Panc1 (cell line): ENCODE results near the gene LPP. TPM values are rescaled to one million over a fixed set of nuclear protein-coding genes. Genes with fewer than 3 reads are reported as not detected.

Experiments used
- ATAC-seq: fragments of 200-7000 bp; cut with Tn5 transposase; 2 replicates; pipeline ENCODE4 v1.9.1; 2020; ENCODE audit warnings: mild to moderate bottlenecking, moderate library complexity
- BruUV-seq: library from RNA; stranded (reverse); fragments of 400-500 nt; replicated peaks from 2 replicates; lab custom pipeline; 2021; lab: Mats Ljungman, UMichigan
- CTCF ChIA-PET: fragments of 300-600 bp; sonication (Branson Sonifier 250); formaldehyde crosslinking; loops from one replicate; lab custom pipeline; 2022; ENCODE audit warnings: antibody characterized with exemption; lab: Charles Lee
- POLR2A ChIA-PET: fragments of 300-600 bp; sonication (Branson Sonifier 250); formaldehyde crosslinking; loops from one replicate; lab custom pipeline; 2022; ENCODE audit warnings: antibody characterized with exemption; lab: Charles Lee
- DNase-seq: peaks from one replicate; pipeline ENCODE4 v3.0.0-alpha.2; 2010; ENCODE audit warnings: low read depth, low spot score
- H3K27ac ChIP-seq: 2 replicates; pipeline ENCODE4 v1.5.1; 2011; ENCODE audit warnings: mild to moderate bottlenecking, low read length, inconsistent platforms
- H3K27me3 ChIP-seq: fragments of 200-500 bp; sonication (Bioruptor generic); 2 replicates; pipeline ENCODE4 v1.6.0; 2014; ENCODE audit warnings: low read length, inconsistent platforms; ENCODE audit not compliant: control insufficient read depth, insufficient read depth
- H3K36me3 ChIP-seq: fragments of 200-500 bp; sonication (Bioruptor generic); 2 replicates; pipeline ENCODE4 v1.5.1; 2014; ENCODE audit warnings: inconsistent platforms, mild to moderate bottlenecking, low read length, moderate library complexity; ENCODE audit not compliant: control insufficient read depth, insufficient read depth
- H3K4me1 ChIP-seq: 2 replicates; pipeline ENCODE4 v1.5.1; 2011; ENCODE audit warnings: inconsistent platforms, mild to moderate bottlenecking, low read length, moderate library complexity; ENCODE audit not compliant: control insufficient read depth, insufficient read depth
- H3K4me3 ChIP-seq, 2 experiments: 2 replicates each; pipeline ENCODE4 v1.5.1; 2011 to 2012; ENCODE audit warnings: low read depth in 2 of 2, low read length in 2 of 2, mild to moderate bottlenecking in 2 of 2, inconsistent platforms in 1 of 2, moderate library complexity in 1 of 2
- H3K9me3 ChIP-seq: fragments of 200-500 bp; sonication (Bioruptor generic); 2 replicates; pipeline ENCODE4 v1.5.1; 2014; ENCODE audit warnings: low read depth, mild to moderate bottlenecking, inconsistent platforms, low read length, moderate library complexity; ENCODE audit not compliant: control insufficient read depth, insufficient read depth
- POLR2AphosphoS5 ChIP-seq: IDR thresholded peaks from 2 replicates; pipeline ENCODE4 v1.6.1; 2012; ENCODE audit warnings: mild to moderate bottlenecking, low read depth, low read length, moderate library complexity
- SIN3A ChIP-seq: IDR thresholded peaks from 2 replicates; pipeline ENCODE4 v1.6.1; 2012; ENCODE audit warnings: low read depth, mild to moderate bottlenecking, low read length, moderate library complexity, borderline replicate concordance; ENCODE audit not compliant: insufficient read depth
- TCF7L2 ChIP-seq: IDR thresholded peaks from 2 replicates; pipeline ENCODE4 v1.6.1; 2011; ENCODE audit warnings: mild to moderate bottlenecking, low read depth, low read length, inconsistent platforms
- in situ Hi-C: cut with HindIII; loops from 2 replicates; pipeline ENCODE4 v1.10.0; 2016; ENCODE audit warnings: low sequenced_read_pairs, low pct_unique_long_range_greater_than_20kb
- intact Hi-C: fragments of 100-400 bp; cut with micrococcal nuclease; formaldehyde crosslinking; loops from one replicate; pipeline ENCODE4 v1.10.0; 2022; ENCODE audit not compliant: unreplicated experiment
- total RNA-seq: library from RNA; stranded (reverse); gene quantifications from one replicate; pipeline ENCODE4 v1.2.1, GENCODE V29; 2021; ENCODE audit not compliant: unreplicated experiment
- TF ChIP-seq, protein P1 (sequence below): fragments of 450-650 bp; IDR thresholded peaks from 2 replicates; pipeline ENCODE4 v1.5.1; 2017; ENCODE audit warnings: mild to moderate bottlenecking
- TF ChIP-seq, protein P2 (sequence below), 2 experiments: IDR thresholded peaks; 2 replicates each; pipeline ENCODE4 v1.6.1; 2011 to 2012; ENCODE audit warnings: low read depth in 2 of 2, control low read depth in 1 of 2, low read length in 1 of 2, mild to moderate bottlenecking in 1 of 2, moderate library complexity in 1 of 2; ENCODE audit not compliant: insufficient read depth in 1 of 2

The LPP gene
- total RNA-seq, 1 experiment from 2014 or later = 90.0 TPM

DNA sequence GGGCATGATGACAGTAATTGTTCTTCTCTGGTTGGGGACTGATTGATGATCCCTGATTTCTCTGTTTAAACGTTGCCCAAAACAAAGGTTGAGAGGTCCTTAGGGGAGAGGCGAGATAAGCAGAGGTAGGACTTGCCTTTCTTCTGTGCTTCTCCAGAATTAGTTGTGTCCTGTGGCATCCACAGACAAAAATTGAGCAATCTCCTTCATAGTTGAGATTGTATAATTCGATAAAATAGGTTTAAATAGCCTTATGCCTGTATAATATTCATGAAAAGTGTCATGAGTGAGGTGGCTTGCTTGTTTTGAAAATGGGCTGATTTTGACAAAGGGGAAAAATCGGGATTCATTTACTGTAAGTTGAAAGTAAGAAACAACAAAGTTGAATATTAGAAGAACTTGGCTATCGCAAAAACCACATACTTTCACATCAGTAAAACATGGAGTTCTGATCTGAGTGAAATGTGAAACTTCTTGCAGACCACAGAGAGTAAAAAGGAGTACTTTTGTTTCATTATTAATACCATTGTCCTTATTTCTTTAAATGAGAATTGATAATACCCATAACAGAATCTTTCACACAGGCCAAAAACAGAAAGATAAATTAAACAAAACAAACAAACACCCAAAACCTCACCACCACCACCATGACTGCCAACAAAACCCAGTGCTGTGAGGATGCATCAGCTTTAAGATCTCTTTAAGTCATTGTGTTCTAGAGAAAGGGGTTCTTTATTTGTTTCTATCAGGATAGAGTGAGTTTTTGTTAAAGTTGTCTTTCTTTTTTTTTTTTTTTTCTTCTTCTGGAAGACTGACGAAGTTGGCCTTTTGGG lies 155.7 kb downstream of the LPP start:
- ChIA-PET POLR2A (no interaction called here), CTCF (interaction anchor here (0.7 kb wide), 1 partner anchor 396 kb away, joined by 10 read pairs; no protein-coding TSS in a partner anchor)
- intact Hi-C loops (no loop called here), in situ Hi-C loops (no loop called here)
- no peaks in the 10 kb centered on the region for H3K36me3 ChIP-seq
- DNase-seq = no peak
- H3K27me3 ChIP-seq = no peaks in the 10 kb centered on the region
- TF ChIP-seq POLR2AphosphoS5 (no peak), TCF7L2 (no peak), SIN3A (no peak)
- TF ChIP-seq, protein P1, sequence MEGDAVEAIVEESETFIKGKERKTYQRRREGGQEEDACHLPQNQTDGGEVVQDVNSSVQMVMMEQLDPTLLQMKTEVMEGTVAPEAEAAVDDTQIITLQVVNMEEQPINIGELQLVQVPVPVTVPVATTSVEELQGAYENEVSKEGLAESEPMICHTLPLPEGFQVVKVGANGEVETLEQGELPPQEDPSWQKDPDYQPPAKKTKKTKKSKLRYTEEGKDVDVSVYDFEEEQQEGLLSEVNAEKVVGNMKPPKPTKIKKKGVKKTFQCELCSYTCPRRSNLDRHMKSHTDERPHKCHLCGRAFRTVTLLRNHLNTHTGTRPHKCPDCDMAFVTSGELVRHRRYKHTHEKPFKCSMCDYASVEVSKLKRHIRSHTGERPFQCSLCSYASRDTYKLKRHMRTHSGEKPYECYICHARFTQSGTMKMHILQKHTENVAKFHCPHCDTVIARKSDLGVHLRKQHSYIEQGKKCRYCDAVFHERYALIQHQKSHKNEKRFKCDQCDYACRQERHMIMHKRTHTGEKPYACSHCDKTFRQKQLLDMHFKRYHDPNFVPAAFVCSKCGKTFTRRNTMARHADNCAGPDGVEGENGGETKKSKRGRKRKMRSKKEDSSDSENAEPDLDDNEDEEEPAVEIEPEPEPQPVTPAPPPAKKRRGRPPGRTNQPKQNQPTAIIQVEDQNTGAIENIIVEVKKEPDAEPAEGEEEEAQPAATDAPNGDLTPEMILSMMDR = no peak
- TF ChIP-seq, protein P2, sequence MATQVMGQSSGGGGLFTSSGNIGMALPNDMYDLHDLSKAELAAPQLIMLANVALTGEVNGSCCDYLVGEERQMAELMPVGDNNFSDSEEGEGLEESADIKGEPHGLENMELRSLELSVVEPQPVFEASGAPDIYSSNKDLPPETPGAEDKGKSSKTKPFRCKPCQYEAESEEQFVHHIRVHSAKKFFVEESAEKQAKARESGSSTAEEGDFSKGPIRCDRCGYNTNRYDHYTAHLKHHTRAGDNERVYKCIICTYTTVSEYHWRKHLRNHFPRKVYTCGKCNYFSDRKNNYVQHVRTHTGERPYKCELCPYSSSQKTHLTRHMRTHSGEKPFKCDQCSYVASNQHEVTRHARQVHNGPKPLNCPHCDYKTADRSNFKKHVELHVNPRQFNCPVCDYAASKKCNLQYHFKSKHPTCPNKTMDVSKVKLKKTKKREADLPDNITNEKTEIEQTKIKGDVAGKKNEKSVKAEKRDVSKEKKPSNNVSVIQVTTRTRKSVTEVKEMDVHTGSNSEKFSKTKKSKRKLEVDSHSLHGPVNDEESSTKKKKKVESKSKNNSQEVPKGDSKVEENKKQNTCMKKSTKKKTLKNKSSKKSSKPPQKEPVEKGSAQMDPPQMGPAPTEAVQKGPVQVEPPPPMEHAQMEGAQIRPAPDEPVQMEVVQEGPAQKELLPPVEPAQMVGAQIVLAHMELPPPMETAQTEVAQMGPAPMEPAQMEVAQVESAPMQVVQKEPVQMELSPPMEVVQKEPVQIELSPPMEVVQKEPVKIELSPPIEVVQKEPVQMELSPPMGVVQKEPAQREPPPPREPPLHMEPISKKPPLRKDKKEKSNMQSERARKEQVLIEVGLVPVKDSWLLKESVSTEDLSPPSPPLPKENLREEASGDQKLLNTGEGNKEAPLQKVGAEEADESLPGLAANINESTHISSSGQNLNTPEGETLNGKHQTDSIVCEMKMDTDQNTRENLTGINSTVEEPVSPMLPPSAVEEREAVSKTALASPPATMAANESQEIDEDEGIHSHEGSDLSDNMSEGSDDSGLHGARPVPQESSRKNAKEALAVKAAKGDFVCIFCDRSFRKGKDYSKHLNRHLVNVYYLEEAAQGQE (IDR thresholded peaks at IDR 0.05; ENCODE audit: insufficient read depth in 1 of 2, low read depth in 2 of 2, low read length in 1 of 2) = no peak
- no peak overlapping the region for H3K4me3 ChIP-seq
- BruUV-seq = no TSS peak
- ATAC-seq = no peak
- no peaks in the 10 kb centered on the region for H3K4me1 ChIP-seq
- no peak overlapping the region for H3K27ac ChIP-seq
- no peaks in the 10 kb centered on the region for H3K9me3 ChIP-seq

DNA sequence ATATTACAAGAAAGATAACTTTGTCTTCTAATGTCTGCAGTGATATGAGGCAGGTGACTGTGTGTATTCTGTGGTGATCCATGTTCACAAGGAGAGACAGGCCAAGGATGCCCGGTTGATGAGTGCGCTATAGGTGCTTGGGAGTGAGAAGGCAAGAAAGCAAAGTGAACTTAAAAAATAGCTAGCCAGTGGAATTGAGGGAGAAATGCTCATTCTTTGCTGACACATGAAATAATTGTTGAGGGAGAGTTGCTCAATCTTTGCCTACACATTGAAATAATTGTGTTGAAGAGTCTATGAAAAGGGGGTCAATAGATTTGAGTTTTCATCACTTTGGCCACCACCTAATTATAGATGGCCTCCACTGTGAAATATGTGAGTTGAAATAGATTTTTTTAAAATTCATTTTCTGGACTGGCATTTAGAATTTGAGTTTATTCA lies 156.3 kb downstream of the LPP start:
- CTCF ChIA-PET = interaction anchor here (0.7 kb wide), 1 partner anchor 396 kb away, joined by 10 read pairs; no protein-coding TSS in a partner anchor
- in situ Hi-C loops = no loop called here

More for the DNA sequence above, 156.3 kb downstream of the LPP start:
- TF ChIP-seq, protein P2 (IDR thresholded peaks at IDR 0.05; ENCODE audit: insufficient read depth in 1 of 2, low read depth in 2 of 2, low read length in 1 of 2) = no peak
- TF ChIP-seq TCF7L2 (no peak), SIN3A (no peak), POLR2AphosphoS5 (no peak)
- TF ChIP-seq, protein P1 = no peak
- ATAC-seq = no peak
- no peak for DNase-seq
- no TSS peak for BruUV-seq
- no peaks in the 10 kb centered on the region for H3K36me3 ChIP-seq
- no peak overlapping the region for H3K27ac ChIP-seq
- H3K4me3 ChIP-seq = no peak overlapping the region
- no peaks in the 10 kb centered on the region for H3K9me3 ChIP-seq
- POLR2A ChIA-PET = no interaction called here
- no peaks in the 10 kb centered on the region for H3K4me1 ChIP-seq
- intact Hi-C loops = no loop called here
- H3K27me3 ChIP-seq = no peaks in the 10 kb centered on the region
